WTC11 (cell line): ENCODE data around the gene CEP104. TPM values are rescaled to one million over a fixed set of nuclear protein-coding genes. Genes with fewer than 3 reads are reported as not detected.

Experiments
- ATAC-seq: fragments of 200-7000 bp; cut with Tn5 transposase; 2 replicates; pipeline ENCODE4 v1.10.0; 2021; ENCODE audit warnings: mild to moderate bottlenecking, moderate library complexity
- CTCF ChIA-PET: fragments of 300-600 bp; sonication (Branson Sonifier 250); formaldehyde crosslinking; loops from one replicate; lab custom pipeline; 2021; ENCODE audit warnings: antibody characterized with exemption; lab: Charles Lee
- POLR2A ChIA-PET: fragments of 350-600 bp; sonication (Branson Sonifier 250); formaldehyde crosslinking; loops from one replicate; lab custom pipeline; 2021; ENCODE audit warnings: antibody characterized with exemption; lab: Charles Lee
- DNase-seq: peaks from one replicate; pipeline ENCODE4 v3.0.0; 2021; ENCODE audit warnings: low spot score
- H3K27ac Mint-ChIP-seq: 2 replicates; pipeline ENCODE4 v1.8.0; 2021; ENCODE audit warnings: mixed read lengths
- H3K27me3 Mint-ChIP-seq: 2 replicates; pipeline ENCODE4 v1.8.0; 2021; ENCODE audit warnings: low read depth, mild to moderate bottlenecking, moderate library complexity, mixed read lengths
- H3K36me3 Mint-ChIP-seq: 2 replicates; pipeline ENCODE4 v1.8.0; 2021; ENCODE audit warnings: mixed read lengths
- H3K4me1 Mint-ChIP-seq: 2 replicates; pipeline ENCODE4 v1.8.0; 2022; ENCODE audit warnings: mixed read lengths
- H3K4me3 Mint-ChIP-seq: 2 replicates; pipeline ENCODE4 v1.8.0; 2021; ENCODE audit warnings: mild to moderate bottlenecking, moderate library complexity, mixed read lengths
- H3K9me3 Mint-ChIP-seq: 2 replicates; pipeline ENCODE4 v1.8.0; 2021; ENCODE audit warnings: mixed read lengths
- CREB1 ChIP-seq: sonication (generic); formaldehyde crosslinking; IDR thresholded peaks from 2 replicates; pipeline ENCODE4 v1.8.0; 2023; ENCODE audit warnings: mild to moderate bottlenecking, missing genetic modification reagents
- CREM ChIP-seq: sonication (generic); formaldehyde crosslinking; IDR thresholded peaks from 2 replicates; pipeline ENCODE4 v1.8.1; 2022; ENCODE audit warnings: mild to moderate bottlenecking, missing genetic modification reagents, moderate library complexity
- ELF4 ChIP-seq: sonication (generic); formaldehyde crosslinking; IDR thresholded peaks from 2 replicates; pipeline ENCODE4 v1.8.1; 2022; ENCODE audit warnings: low read depth, mild to moderate bottlenecking, moderate library complexity, missing genetic modification reagents
- GRHL2 ChIP-seq: fragments of 250-450 bp; sonication (Bioruptor Pico); IDR thresholded peaks from 2 replicates; pipeline ENCODE4 v1.8.0; 2022; ENCODE audit warnings: mild to moderate bottlenecking, moderate library complexity; ENCODE audit not compliant: insufficient replicate concordance, severe bottlenecking
- MXD4 ChIP-seq: fragments of 250-450 bp; sonication (Bioruptor Pico); IDR thresholded peaks from 2 replicates; pipeline ENCODE4 v1.8.0; 2021; ENCODE audit warnings: mild to moderate bottlenecking, moderate library complexity, borderline replicate concordance
- MYBL2 ChIP-seq: sonication (generic); formaldehyde crosslinking; IDR thresholded peaks from 2 replicates; pipeline ENCODE4 v1.8.1; 2023; ENCODE audit warnings: mild to moderate bottlenecking, moderate library complexity, missing genetic modification reagents
- NR3C1 ChIP-seq: sonication (generic); formaldehyde crosslinking; conservative IDR thresholded peaks from 2 replicates; pipeline ENCODE4 v1.8.1; 2023; ENCODE audit warnings: low read depth, mild to moderate bottlenecking, missing genetic modification reagents
- SMAD4 ChIP-seq: sonication (generic); formaldehyde crosslinking; IDR thresholded peaks from 2 replicates; pipeline ENCODE4 v1.8.0; 2022; ENCODE audit warnings: mild to moderate bottlenecking, missing genetic modification reagents
- SOX15 ChIP-seq: fragments of 250-450 bp; sonication (Bioruptor Pico); IDR thresholded peaks from 2 replicates; pipeline ENCODE4 v1.9.0; 2021; ENCODE audit warnings: mild to moderate bottlenecking
- ZNF396 ChIP-seq: fragments of 250-450 bp; sonication (Bioruptor Pico); IDR thresholded peaks from 2 replicates; pipeline ENCODE4 v1.8.0; 2021; ENCODE audit warnings: mild to moderate bottlenecking, moderate library complexity, borderline replicate concordance
- total RNA-seq: library from RNA; stranded (reverse); gene quantifications from 3 replicates; pipeline ENCODE4 v1.2.3, GENCODE V29; 2021
- TF ChIP-seq, protein P1 (sequence below): fragments of 250-450 bp; sonication (Bioruptor Pico); IDR thresholded peaks from 2 replicates; pipeline ENCODE4 v1.9.0; 2021; ENCODE audit warnings: mild to moderate bottlenecking, borderline replicate concordance
- TF ChIP-seq, protein P2 (sequence below): sonication (generic); formaldehyde crosslinking; IDR thresholded peaks from 2 replicates; pipeline ENCODE4 v1.8.0; 2023; ENCODE audit warnings: mild to moderate bottlenecking, missing genetic modification reagents
- TF ChIP-seq, protein P3 (sequence below): sonication (generic); formaldehyde crosslinking; IDR thresholded peaks from 2 replicates; pipeline ENCODE4 v1.8.1; 2023; ENCODE audit warnings: mild to moderate bottlenecking, missing genetic modification reagents, borderline replicate concordance
- TF ChIP-seq, protein P4 (sequence below): sonication (generic); formaldehyde crosslinking; IDR thresholded peaks from 2 replicates; pipeline ENCODE4 v1.8.0; 2022; ENCODE audit warnings: mild to moderate bottlenecking, missing genetic modification reagents
- TF ChIP-seq, protein P5 (sequence below): sonication (generic); formaldehyde crosslinking; IDR thresholded peaks from 2 replicates; pipeline ENCODE4 v1.8.1; 2023; ENCODE audit warnings: mild to moderate bottlenecking, missing genetic modification reagents
- TF ChIP-seq, protein P6 (sequence below): fragments of 200-600 bp; IDR thresholded peaks from 2 replicates; pipeline ENCODE4 v1.8.0; 2022; ENCODE audit warnings: antibody characterized with exemption
- TF ChIP-seq, protein P7 (sequence below): sonication (generic); formaldehyde crosslinking; IDR thresholded peaks from 2 replicates; pipeline ENCODE4 v1.8.0; 2022; ENCODE audit warnings: mild to moderate bottlenecking, missing genetic modification reagents

Gene CEP104
- total RNA-seq, 1 experiment from 2014 or later: 38.0 TPM

DNA sequence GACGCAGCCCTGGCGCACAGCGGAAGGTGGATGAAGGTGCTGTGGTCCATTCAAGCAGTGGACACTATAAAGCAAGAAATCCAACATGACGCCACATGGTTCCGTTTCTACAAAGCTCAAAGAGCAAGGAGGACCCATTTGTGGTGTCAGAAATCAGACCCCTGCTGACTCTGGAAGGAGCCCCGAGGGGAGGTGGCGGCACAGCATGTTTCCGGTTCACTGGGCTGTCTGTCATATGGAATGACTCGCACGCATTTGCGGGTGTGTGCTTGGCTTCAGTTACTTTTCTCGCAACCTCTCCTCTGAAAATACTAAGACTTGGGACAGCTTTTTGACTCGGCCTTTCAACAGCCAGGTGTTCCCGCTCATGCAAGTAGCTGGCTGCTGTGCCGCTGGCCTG is 31.7 kb downstream of the CEP104 start (continued):
- TF ChIP-seq, protein P1, sequence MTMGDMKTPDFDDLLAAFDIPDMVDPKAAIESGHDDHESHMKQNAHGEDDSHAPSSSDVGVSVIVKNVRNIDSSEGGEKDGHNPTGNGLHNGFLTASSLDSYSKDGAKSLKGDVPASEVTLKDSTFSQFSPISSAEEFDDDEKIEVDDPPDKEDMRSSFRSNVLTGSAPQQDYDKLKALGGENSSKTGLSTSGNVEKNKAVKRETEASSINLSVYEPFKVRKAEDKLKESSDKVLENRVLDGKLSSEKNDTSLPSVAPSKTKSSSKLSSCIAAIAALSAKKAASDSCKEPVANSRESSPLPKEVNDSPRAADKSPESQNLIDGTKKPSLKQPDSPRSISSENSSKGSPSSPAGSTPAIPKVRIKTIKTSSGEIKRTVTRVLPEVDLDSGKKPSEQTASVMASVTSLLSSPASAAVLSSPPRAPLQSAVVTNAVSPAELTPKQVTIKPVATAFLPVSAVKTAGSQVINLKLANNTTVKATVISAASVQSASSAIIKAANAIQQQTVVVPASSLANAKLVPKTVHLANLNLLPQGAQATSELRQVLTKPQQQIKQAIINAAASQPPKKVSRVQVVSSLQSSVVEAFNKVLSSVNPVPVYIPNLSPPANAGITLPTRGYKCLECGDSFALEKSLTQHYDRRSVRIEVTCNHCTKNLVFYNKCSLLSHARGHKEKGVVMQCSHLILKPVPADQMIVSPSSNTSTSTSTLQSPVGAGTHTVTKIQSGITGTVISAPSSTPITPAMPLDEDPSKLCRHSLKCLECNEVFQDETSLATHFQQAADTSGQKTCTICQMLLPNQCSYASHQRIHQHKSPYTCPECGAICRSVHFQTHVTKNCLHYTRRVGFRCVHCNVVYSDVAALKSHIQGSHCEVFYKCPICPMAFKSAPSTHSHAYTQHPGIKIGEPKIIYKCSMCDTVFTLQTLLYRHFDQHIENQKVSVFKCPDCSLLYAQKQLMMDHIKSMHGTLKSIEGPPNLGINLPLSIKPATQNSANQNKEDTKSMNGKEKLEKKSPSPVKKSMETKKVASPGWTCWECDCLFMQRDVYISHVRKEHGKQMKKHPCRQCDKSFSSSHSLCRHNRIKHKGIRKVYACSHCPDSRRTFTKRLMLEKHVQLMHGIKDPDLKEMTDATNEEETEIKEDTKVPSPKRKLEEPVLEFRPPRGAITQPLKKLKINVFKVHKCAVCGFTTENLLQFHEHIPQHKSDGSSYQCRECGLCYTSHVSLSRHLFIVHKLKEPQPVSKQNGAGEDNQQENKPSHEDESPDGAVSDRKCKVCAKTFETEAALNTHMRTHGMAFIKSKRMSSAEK (CRISPR knock-in tag): no peak

DNA sequence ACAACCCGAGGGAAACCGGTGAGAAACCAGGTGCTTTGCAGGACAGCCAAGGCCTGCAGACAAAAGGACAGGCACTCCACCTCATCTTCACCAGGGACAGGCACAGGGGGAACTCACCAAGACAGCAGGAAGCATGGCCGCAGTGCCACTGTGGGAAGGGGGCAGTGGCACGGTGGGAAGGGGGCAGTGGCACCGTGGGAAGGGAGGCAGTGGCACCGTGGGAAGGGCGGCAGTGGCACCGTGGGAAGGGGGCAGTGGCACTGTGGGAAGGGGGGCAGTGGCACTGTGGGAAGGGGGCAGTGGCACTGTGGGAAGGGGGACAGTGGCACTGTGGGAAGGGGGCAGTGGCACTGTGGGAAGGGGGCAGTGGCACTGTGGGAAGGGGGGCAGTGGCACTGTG is 32.4 kb downstream of the CEP104 start:
- Mint-ChIP-seq H3K9me3 (no peaks in the 10 kb centered on the region), H3K4me1 (no peaks in the 10 kb centered on the region), H3K4me3 (no peak overlapping the region), H3K27ac (no peak overlapping the region), H3K27me3 (no peaks in the 10 kb centered on the region), H3K36me3 (peaks cover 17% of the 10 kb centered on the region)
- CTCF ChIA-PET: interaction anchor here (0.6 kb wide), 1 partner anchor 385 kb away, joined by 3 read pairs; no protein-coding TSS in a partner anchor
- TF ChIP-seq, protein P2, sequence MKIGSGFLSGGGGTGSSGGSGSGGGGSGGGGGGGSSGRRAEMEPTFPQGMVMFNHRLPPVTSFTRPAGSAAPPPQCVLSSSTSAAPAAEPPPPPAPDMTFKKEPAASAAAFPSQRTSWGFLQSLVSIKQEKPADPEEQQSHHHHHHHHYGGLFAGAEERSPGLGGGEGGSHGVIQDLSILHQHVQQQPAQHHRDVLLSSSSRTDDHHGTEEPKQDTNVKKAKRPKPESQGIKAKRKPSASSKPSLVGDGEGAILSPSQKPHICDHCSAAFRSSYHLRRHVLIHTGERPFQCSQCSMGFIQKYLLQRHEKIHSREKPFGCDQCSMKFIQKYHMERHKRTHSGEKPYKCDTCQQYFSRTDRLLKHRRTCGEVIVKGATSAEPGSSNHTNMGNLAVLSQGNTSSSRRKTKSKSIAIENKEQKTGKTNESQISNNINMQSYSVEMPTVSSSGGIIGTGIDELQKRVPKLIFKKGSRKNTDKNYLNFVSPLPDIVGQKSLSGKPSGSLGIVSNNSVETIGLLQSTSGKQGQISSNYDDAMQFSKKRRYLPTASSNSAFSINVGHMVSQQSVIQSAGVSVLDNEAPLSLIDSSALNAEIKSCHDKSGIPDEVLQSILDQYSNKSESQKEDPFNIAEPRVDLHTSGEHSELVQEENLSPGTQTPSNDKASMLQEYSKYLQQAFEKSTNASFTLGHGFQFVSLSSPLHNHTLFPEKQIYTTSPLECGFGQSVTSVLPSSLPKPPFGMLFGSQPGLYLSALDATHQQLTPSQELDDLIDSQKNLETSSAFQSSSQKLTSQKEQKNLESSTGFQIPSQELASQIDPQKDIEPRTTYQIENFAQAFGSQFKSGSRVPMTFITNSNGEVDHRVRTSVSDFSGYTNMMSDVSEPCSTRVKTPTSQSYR (CRISPR knock-in tag): no peak
- no peak for TF ChIP-seq ELF4 (CRISPR knock-in tag)
- TF ChIP-seq GRHL2: no peak
- TF ChIP-seq, protein P3, sequence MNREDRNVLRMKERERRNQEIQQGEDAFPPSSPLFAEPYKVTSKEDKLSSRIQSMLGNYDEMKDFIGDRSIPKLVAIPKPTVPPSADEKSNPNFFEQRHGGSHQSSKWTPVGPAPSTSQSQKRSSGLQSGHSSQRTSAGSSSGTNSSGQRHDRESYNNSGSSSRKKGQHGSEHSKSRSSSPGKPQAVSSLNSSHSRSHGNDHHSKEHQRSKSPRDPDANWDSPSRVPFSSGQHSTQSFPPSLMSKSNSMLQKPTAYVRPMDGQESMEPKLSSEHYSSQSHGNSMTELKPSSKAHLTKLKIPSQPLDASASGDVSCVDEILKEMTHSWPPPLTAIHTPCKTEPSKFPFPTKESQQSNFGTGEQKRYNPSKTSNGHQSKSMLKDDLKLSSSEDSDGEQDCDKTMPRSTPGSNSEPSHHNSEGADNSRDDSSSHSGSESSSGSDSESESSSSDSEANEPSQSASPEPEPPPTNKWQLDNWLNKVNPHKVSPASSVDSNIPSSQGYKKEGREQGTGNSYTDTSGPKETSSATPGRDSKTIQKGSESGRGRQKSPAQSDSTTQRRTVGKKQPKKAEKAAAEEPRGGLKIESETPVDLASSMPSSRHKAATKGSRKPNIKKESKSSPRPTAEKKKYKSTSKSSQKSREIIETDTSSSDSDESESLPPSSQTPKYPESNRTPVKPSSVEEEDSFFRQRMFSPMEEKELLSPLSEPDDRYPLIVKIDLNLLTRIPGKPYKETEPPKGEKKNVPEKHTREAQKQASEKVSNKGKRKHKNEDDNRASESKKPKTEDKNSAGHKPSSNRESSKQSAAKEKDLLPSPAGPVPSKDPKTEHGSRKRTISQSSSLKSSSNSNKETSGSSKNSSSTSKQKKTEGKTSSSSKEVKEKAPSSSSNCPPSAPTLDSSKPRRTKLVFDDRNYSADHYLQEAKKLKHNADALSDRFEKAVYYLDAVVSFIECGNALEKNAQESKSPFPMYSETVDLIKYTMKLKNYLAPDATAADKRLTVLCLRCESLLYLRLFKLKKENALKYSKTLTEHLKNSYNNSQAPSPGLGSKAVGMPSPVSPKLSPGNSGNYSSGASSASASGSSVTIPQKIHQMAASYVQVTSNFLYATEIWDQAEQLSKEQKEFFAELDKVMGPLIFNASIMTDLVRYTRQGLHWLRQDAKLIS (CRISPR knock-in tag): no peak
- no peak for TF ChIP-seq SOX15 (CRISPR knock-in tag)
- TF ChIP-seq, protein P4, sequence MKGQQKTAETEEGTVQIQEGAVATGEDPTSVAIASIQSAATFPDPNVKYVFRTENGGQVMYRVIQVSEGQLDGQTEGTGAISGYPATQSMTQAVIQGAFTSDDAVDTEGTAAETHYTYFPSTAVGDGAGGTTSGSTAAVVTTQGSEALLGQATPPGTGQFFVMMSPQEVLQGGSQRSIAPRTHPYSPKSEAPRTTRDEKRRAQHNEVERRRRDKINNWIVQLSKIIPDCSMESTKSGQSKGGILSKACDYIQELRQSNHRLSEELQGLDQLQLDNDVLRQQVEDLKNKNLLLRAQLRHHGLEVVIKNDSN (CRISPR knock-in tag): no peak
- no peak for TF ChIP-seq CREM (CRISPR knock-in tag)
- TF ChIP-seq, protein P5, sequence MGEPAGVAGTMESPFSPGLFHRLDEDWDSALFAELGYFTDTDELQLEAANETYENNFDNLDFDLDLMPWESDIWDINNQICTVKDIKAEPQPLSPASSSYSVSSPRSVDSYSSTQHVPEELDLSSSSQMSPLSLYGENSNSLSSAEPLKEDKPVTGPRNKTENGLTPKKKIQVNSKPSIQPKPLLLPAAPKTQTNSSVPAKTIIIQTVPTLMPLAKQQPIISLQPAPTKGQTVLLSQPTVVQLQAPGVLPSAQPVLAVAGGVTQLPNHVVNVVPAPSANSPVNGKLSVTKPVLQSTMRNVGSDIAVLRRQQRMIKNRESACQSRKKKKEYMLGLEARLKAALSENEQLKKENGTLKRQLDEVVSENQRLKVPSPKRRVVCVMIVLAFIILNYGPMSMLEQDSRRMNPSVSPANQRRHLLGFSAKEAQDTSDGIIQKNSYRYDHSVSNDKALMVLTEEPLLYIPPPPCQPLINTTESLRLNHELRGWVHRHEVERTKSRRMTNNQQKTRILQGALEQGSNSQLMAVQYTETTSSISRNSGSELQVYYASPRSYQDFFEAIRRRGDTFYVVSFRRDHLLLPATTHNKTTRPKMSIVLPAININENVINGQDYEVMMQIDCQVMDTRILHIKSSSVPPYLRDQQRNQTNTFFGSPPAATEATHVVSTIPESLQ (CRISPR knock-in tag): no peak
- TF ChIP-seq MYBL2: no peak
- TF ChIP-seq CREB1 (CRISPR knock-in tag): no peak
- no peak for TF ChIP-seq MXD4
- TF ChIP-seq SMAD4 (CRISPR knock-in tag): no peak
- TF ChIP-seq, protein P6, sequence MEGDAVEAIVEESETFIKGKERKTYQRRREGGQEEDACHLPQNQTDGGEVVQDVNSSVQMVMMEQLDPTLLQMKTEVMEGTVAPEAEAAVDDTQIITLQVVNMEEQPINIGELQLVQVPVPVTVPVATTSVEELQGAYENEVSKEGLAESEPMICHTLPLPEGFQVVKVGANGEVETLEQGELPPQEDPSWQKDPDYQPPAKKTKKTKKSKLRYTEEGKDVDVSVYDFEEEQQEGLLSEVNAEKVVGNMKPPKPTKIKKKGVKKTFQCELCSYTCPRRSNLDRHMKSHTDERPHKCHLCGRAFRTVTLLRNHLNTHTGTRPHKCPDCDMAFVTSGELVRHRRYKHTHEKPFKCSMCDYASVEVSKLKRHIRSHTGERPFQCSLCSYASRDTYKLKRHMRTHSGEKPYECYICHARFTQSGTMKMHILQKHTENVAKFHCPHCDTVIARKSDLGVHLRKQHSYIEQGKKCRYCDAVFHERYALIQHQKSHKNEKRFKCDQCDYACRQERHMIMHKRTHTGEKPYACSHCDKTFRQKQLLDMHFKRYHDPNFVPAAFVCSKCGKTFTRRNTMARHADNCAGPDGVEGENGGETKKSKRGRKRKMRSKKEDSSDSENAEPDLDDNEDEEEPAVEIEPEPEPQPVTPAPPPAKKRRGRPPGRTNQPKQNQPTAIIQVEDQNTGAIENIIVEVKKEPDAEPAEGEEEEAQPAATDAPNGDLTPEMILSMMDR: no peak
- TF ChIP-seq ZNF396 (CRISPR knock-in tag): no peak
- TF ChIP-seq, protein P7, sequence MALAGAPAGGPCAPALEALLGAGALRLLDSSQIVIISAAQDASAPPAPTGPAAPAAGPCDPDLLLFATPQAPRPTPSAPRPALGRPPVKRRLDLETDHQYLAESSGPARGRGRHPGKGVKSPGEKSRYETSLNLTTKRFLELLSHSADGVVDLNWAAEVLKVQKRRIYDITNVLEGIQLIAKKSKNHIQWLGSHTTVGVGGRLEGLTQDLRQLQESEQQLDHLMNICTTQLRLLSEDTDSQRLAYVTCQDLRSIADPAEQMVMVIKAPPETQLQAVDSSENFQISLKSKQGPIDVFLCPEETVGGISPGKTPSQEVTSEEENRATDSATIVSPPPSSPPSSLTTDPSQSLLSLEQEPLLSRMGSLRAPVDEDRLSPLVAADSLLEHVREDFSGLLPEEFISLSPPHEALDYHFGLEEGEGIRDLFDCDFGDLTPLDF (CRISPR knock-in tag): no peak
- no peak for TF ChIP-seq NR3C1 (CRISPR knock-in tag)
- POLR2A ChIA-PET: no interaction called here
- ATAC-seq (no peak), DNase-seq (no peak)
